ENCODE data around the gene ALX1.

- TF ChIP-seq CTCF (IDR thresholded peaks at IDR 0.05) (no peak), POLR2A (IDR thresholded peaks at IDR 0.05; ENCODE audit: low read depth) (no peak), POLR2AphosphoS5 (IDR thresholded peaks at IDR 0.05) (no peak), EP300 (IDR thresholded peaks at IDR 0.05) (no peak)
These were observed 26.2 kb upstream of the ALX1 start for GRCh38 chr12:85253853-85254252.
